Keratinocyte (primary cell): Measurements from ENCODE around the gene RCAN3. TPM values are rescaled to one million over a fixed set of nuclear protein-coding genes. Genes with fewer than 3 reads are reported as not detected.

Source experiments
- DNase-seq: peaks from one replicate; pipeline ENCODE4 v3.0.0-alpha.2; 2011; ENCODE audit warnings: low read depth, missing footprints, low spot score
- FAIRE-seq: peaks from 2 replicates; lab custom pipeline; 2011; peaks lifted over from hg19 to GRCh38; lab: Jason Lieb, UNC
- H2AFZ ChIP-seq: 2 replicates; pipeline ENCODE4 v1.6.0; 2012; ENCODE audit warnings: low read length, control low read depth, inconsistent platforms; ENCODE audit not compliant: control insufficient read depth
- H3K27ac ChIP-seq: 2 replicates; pipeline ENCODE4 v1.5.1; 2011; ENCODE audit warnings: low read length; ENCODE audit not compliant: control insufficient read depth, insufficient read depth
- H3K27me3 ChIP-seq: 3 replicates; pipeline ENCODE4 v1.6.0; 2011; ENCODE audit warnings: low read length; ENCODE audit not compliant: control insufficient read depth, insufficient read depth; ENCODE audit errors: extremely low read depth
- H3K36me3 ChIP-seq, 2 experiments: 2 replicates in 1 of 2; 3 replicates in 1 of 2; pipeline ENCODE4 v1.5.1; 2011; ENCODE audit warnings: low read length in 2 of 2, mild to moderate bottlenecking in 1 of 2; ENCODE audit not compliant: control insufficient read depth in 2 of 2, insufficient read depth in 2 of 2; ENCODE audit errors: extremely low read depth in 1 of 2
- H3K4me1 ChIP-seq: 3 replicates; pipeline ENCODE4 v1.5.1; 2011; ENCODE audit warnings: low read length; ENCODE audit not compliant: control insufficient read depth, insufficient read depth; ENCODE audit errors: extremely low read depth
- H3K4me2 ChIP-seq: 3 replicates; pipeline ENCODE4 v1.6.0; 2011; ENCODE audit warnings: low read depth, low read length; ENCODE audit not compliant: control insufficient read depth, insufficient read depth; ENCODE audit errors: extremely low read depth
- H3K4me3 ChIP-seq, 3 experiments: fragments of 200-600 bp in 1 of 3; sonication (generic) in 1 of 3; 2 replicates in 2 of 3; 3 replicates in 1 of 3; pipeline ENCODE4 v1.5.1; 2011 to 2016; ENCODE audit warnings: low read length in 3 of 3, mild to moderate bottlenecking in 3 of 3, control low read depth in 2 of 3, inconsistent platforms in 1 of 3, low read depth in 1 of 3, mixed read lengths in 1 of 3, mixed run types in 1 of 3, moderate library complexity in 1 of 3; ENCODE audit not compliant: control insufficient read depth in 2 of 3, insufficient read depth in 2 of 3; ENCODE audit errors: extremely low read depth in 1 of 3
- H3K79me2 ChIP-seq: 2 replicates; pipeline ENCODE4 v1.6.0; 2012; ENCODE audit warnings: low read length; ENCODE audit not compliant: control insufficient read depth, insufficient read depth
- H3K9ac ChIP-seq: 3 replicates; pipeline ENCODE4 v1.6.0; 2011; ENCODE audit warnings: low read length; ENCODE audit not compliant: control insufficient read depth, insufficient read depth; ENCODE audit errors: extremely low read depth
- H3K9me1 ChIP-seq: 3 replicates; pipeline ENCODE4 v1.6.0; 2011; ENCODE audit warnings: low read length; ENCODE audit not compliant: control insufficient read depth, insufficient read depth; ENCODE audit errors: extremely low read depth
- H3K9me3 ChIP-seq: 2 replicates; pipeline ENCODE4 v1.5.1; 2012; ENCODE audit warnings: low read depth, low read length; ENCODE audit not compliant: control insufficient read depth
- H4K20me1 ChIP-seq: 3 replicates; pipeline ENCODE4 v1.6.0; 2011; ENCODE audit warnings: low read length; ENCODE audit not compliant: control insufficient read depth, insufficient read depth; ENCODE audit errors: extremely low read depth
- CTCF ChIP-seq, 3 experiments: IDR thresholded peaks in 1 of 3; conservative IDR thresholded peaks in 1 of 3; optimal IDR thresholded peaks in 1 of 3; 2 replicates in 2 of 3; 3 replicates in 1 of 3; pipeline versions ENCODE3 to v1.5.1; 2011; ENCODE audit warnings: low read length in 3 of 3, mild to moderate bottlenecking in 3 of 3, moderate library complexity in 2 of 3, control low read depth in 1 of 3, inconsistent platforms in 1 of 3; ENCODE audit not compliant: insufficient read depth in 2 of 3; ENCODE audit errors: extremely low read depth in 1 of 3
- EZH2 ChIP-seq: IDR thresholded peaks from one replicate; pipeline ENCODE4 v1.6.1; 2012; ENCODE audit warnings: inconsistent platforms, mild to moderate bottlenecking, low read length, moderate library complexity
- dilution Hi-C: fragments of 300-500 bp; cut with MboI; formaldehyde crosslinking; loops from one replicate; pipeline ENCODE4 v1.7.0; 2020; ENCODE audit warnings: low sequenced_read_pairs; ENCODE audit not compliant: extremely low pct_ligation_motif_present
- polyA plus RNA-seq, 5 experiments: library from polyadenylated mRNA; depleted of rRNA in 3 of 5; stranded (reverse) in 3 of 5; stranded (forward) in 1 of 5; unstranded in 1 of 5; fragments of >200 nt; gene quantifications; 1 replicate in 1 of 5; 2 replicates in 3 of 5; 3 replicates in 1 of 5; pipeline versions ENCODE4 v1.2.1 to v1.2.3, GENCODE V29; 2011 to 2012; ENCODE audit warnings: missing spikeins in 2 of 5, low read depth in 1 of 5, low replicate concordance in 1 of 5

Gene RCAN3
- polyA plus RNA-seq, 1 donor (not counting 4 experiments of a cell fraction or from before 2014, with no cell fraction given): 13.8 TPM

GRCh38 chr1:24570265-24571125 lies 67.9 kb downstream of the RCAN3 start:
- no peak overlapping the region for H3K4me3 ChIP-seq
- no peaks in the 10 kb centered on the region for H3K36me3 ChIP-seq
- no peaks in the 10 kb centered on the region for H3K9me3 ChIP-seq
- dilution Hi-C loops: no loop called here
- TF ChIP-seq EZH2 (no peak), CTCF (optimal IDR thresholded peaks at IDR 0.05 in 1 of 3, IDR thresholded peaks at IDR 0.05 in 1 of 3, conservative IDR thresholded peaks at IDR 0.05 in 1 of 3; ENCODE audit: extremely low read depth in 1 of 3, insufficient read depth in 2 of 3, low read length in 3 of 3) (no peak)
- no peak overlapping the region for H3K9ac ChIP-seq
- no peaks in the 10 kb centered on the region for H3K79me2 ChIP-seq
- no peaks in the 10 kb centered on the region for H3K27me3 ChIP-seq
- no peak overlapping the region for H3K27ac ChIP-seq
- no peaks in the 10 kb centered on the region for H4K20me1 ChIP-seq
- H3K9me1 ChIP-seq: no peaks in the 10 kb centered on the region
- DNase-seq (no peak), FAIRE-seq (no peak)
- H3K4me2 ChIP-seq: no peak overlapping the region
- no peak overlapping the region for H2AFZ ChIP-seq
- peaks cover 18% of the 10 kb centered on the region for H3K4me1 ChIP-seq

- dilution Hi-C loops: no loop called here
- peaks cover 8% of the 10 kb centered on the region for H3K4me1 ChIP-seq
These were observed 69.7 kb downstream of the RCAN3 start for GRCh38 chr1:24572301-24572700.

More at GRCh38 chr1:24572301-24572700, 69.7 kb downstream of the RCAN3 start:
- Histone ChIP-seq H3K36me3 (no peaks in the 10 kb centered on the region), H4K20me1 (no peaks in the 10 kb centered on the region), H3K4me2 (no peak overlapping the region), H3K27ac (no peak overlapping the region), H3K27me3 (no peaks in the 10 kb centered on the region), H3K9me3 (no peaks in the 10 kb centered on the region), H3K79me2 (no peaks in the 10 kb centered on the region), H3K4me3 (no peak overlapping the region), H3K9me1 (no peaks in the 10 kb centered on the region), H2AFZ (no peak overlapping the region), H3K9ac (no peak overlapping the region)
- no peak for FAIRE-seq
- no peak for TF ChIP-seq CTCF (optimal IDR thresholded peaks at IDR 0.05 in 1 of 3, IDR thresholded peaks at IDR 0.05 in 1 of 3, conservative IDR thresholded peaks at IDR 0.05 in 1 of 3; ENCODE audit: extremely low read depth in 1 of 3, insufficient read depth in 2 of 3, low read length in 3 of 3)
- no peak for TF ChIP-seq EZH2
- no peak for DNase-seq
